H9 (cell line): ENCODE results near the gene DCUN1D4. TPM values are rescaled to one million over a fixed set of nuclear protein-coding genes. Genes with fewer than 3 reads are reported as not detected.
A peak's percentile ranks its signal among the peaks of the same experiment; 100 is the strongest.

Source experiments
- DNase-seq: peaks from one replicate; pipeline ENCODE4 v3.0.0-alpha.2; 2017
- H2AFZ ChIP-seq: one replicate; pipeline ENCODE4 v1.6.1; 2013; ENCODE audit warnings: mild to moderate bottlenecking, low read length, control low read depth, moderate library complexity
- H2AK5ac ChIP-seq: 2 replicates; pipeline ENCODE4 v1.6.1; 2013; ENCODE audit warnings: low read length, control low read depth, mixed read lengths; ENCODE audit not compliant: insufficient read length
- H2BK120ac ChIP-seq: one replicate; pipeline ENCODE4 v1.6.1; 2013; ENCODE audit warnings: low read depth, mild to moderate bottlenecking, low read length, control low read depth, inconsistent platforms; ENCODE audit not compliant: poor library complexity, severe bottlenecking
- H2BK12ac ChIP-seq: 2 replicates; pipeline ENCODE4 v1.6.1; 2013; ENCODE audit warnings: low read length, control low read depth, mixed read lengths, low read depth; ENCODE audit not compliant: insufficient read length
- H2BK15ac ChIP-seq: 2 replicates; pipeline ENCODE4 v1.6.1; 2013; ENCODE audit warnings: low read depth, low read length, control low read depth
- H2BK20ac ChIP-seq: one replicate; pipeline ENCODE4 v1.6.1; 2013; ENCODE audit warnings: low read depth, mild to moderate bottlenecking, low read length, control low read depth, inconsistent platforms; ENCODE audit not compliant: poor library complexity, severe bottlenecking
- H2BK5ac ChIP-seq: 2 replicates; pipeline ENCODE4 v1.6.1; 2013; ENCODE audit warnings: low read length, control low read depth, mixed read lengths; ENCODE audit not compliant: insufficient read length
- H3K14ac ChIP-seq: 2 replicates; pipeline ENCODE4 v1.6.1; 2013; ENCODE audit warnings: low read length, control low read depth; ENCODE audit not compliant: insufficient read depth
- H3K18ac ChIP-seq: 2 replicates; pipeline ENCODE4 v1.6.1; 2013; ENCODE audit warnings: low read depth, mild to moderate bottlenecking, mixed read lengths, low read length, control low read depth; ENCODE audit not compliant: insufficient read length
- H3K23ac ChIP-seq: 2 replicates; pipeline ENCODE4 v1.6.1; 2013; ENCODE audit warnings: low read length, control low read depth, mixed read lengths, low read depth; ENCODE audit not compliant: insufficient read length
- H3K23me2 ChIP-seq: 2 replicates; pipeline ENCODE4 v1.6.1; 2013; ENCODE audit warnings: low read depth, mild to moderate bottlenecking, mixed read lengths, low read length, control low read depth; ENCODE audit not compliant: insufficient read length, poor library complexity, severe bottlenecking
- H3K27ac ChIP-seq: 2 replicates; pipeline ENCODE4 v1.5.1; 2013; ENCODE audit warnings: low read length, control low read depth, mixed read lengths, low read depth; ENCODE audit not compliant: insufficient read length
- H3K27me3 ChIP-seq: 2 replicates; pipeline ENCODE4 v1.6.1; 2013; ENCODE audit warnings: low read length, control low read depth, inconsistent platforms; ENCODE audit not compliant: insufficient read depth
- H3K4ac ChIP-seq: 2 replicates; pipeline ENCODE4 v1.6.1; 2013; ENCODE audit warnings: low read depth, mild to moderate bottlenecking, control low read depth, inconsistent platforms, low read length, moderate library complexity
- H3K4me1 ChIP-seq: 2 replicates; pipeline ENCODE4 v1.6.1; 2013; ENCODE audit warnings: low read length, control low read depth, inconsistent platforms; ENCODE audit not compliant: insufficient read depth
- H3K4me2 ChIP-seq: 2 replicates; pipeline ENCODE4 v1.6.1; 2013; ENCODE audit warnings: low read length, control low read depth, mixed read lengths; ENCODE audit not compliant: insufficient read length, insufficient read depth
- H3K56ac ChIP-seq: 2 replicates; pipeline ENCODE4 v1.6.1; 2013; ENCODE audit warnings: low read depth, mild to moderate bottlenecking, mixed read lengths, low read length, control low read depth; ENCODE audit not compliant: insufficient read length
- H3K79me1 ChIP-seq: 2 replicates; pipeline ENCODE4 v1.6.1; 2013; ENCODE audit warnings: low read depth, mild to moderate bottlenecking, moderate library complexity, low read length, control low read depth, inconsistent platforms; ENCODE audit not compliant: insufficient read depth, poor library complexity, severe bottlenecking
- H3K79me2 ChIP-seq: 2 replicates; pipeline ENCODE4 v1.6.1; 2013; ENCODE audit warnings: low read length, control low read depth, inconsistent platforms; ENCODE audit not compliant: insufficient read depth
- H3K9ac ChIP-seq: 2 replicates; pipeline ENCODE4 v1.6.1; 2013; ENCODE audit warnings: low read length, control low read depth, mixed read lengths; ENCODE audit not compliant: insufficient read length; ENCODE audit errors: extremely low read depth
- H3K9me3 ChIP-seq: one replicate; pipeline ENCODE4 v1.6.1; 2013; ENCODE audit warnings: low read depth, low read length, inconsistent platforms; ENCODE audit not compliant: control insufficient read depth
- H3T11ph ChIP-seq: one replicate; pipeline ENCODE4 v1.6.1; 2013; ENCODE audit warnings: mild to moderate bottlenecking, low read length, control low read depth, inconsistent platforms
- H4K20me1 ChIP-seq: one replicate; pipeline ENCODE4 v1.6.1; 2013; ENCODE audit not compliant: control insufficient read depth, insufficient read length, insufficient read depth
- H4K5ac ChIP-seq: 2 replicates; pipeline ENCODE4 v1.6.1; 2013; ENCODE audit warnings: low read depth, mild to moderate bottlenecking, mixed read lengths, low read length, control low read depth; ENCODE audit not compliant: insufficient read length
- H4K8ac ChIP-seq: replicated peaks from 2 replicates; pipeline ENCODE4 v1.6.1; 2013; ENCODE audit warnings: low read length, control low read depth, mixed read lengths, low read depth; ENCODE audit not compliant: insufficient read length
- H4K91ac ChIP-seq: 2 replicates; pipeline ENCODE4 v1.6.1; 2013; ENCODE audit warnings: low read depth, mild to moderate bottlenecking, moderate library complexity, mixed read lengths, low read length, control low read depth; ENCODE audit not compliant: insufficient read length
- H3K27ac Mint-ChIP-seq, 3 experiments: 2 replicates in 2 of 3; 3 replicates in 1 of 3; pipeline ENCODE4 v1.8.0; 2020 to 2021; ENCODE audit warnings: mixed read lengths in 3 of 3, mild to moderate bottlenecking in 1 of 3, moderate library complexity in 1 of 3
- H3K27me3 Mint-ChIP-seq: 2 replicates; pipeline ENCODE4 v1.8.0; 2021; ENCODE audit warnings: low read depth, mild to moderate bottlenecking, moderate library complexity, mixed read lengths
- H3K36me3 Mint-ChIP-seq, 3 experiments: 2 replicates in 2 of 3; 3 replicates in 1 of 3; pipeline ENCODE4 v1.8.0; 2020 to 2021; ENCODE audit warnings: low read depth in 3 of 3, mixed read lengths in 3 of 3; ENCODE audit not compliant: insufficient read depth in 1 of 3
- H3K4me1 Mint-ChIP-seq, 2 experiments: 2 replicates each; pipeline ENCODE4 v1.8.0; 2020; ENCODE audit warnings: mixed read lengths in 2 of 2
- H3K4me3 Mint-ChIP-seq, 2 experiments: 2 replicates in 1 of 2; 3 replicates in 1 of 2; pipeline ENCODE4 v1.8.0; 2020 to 2021; ENCODE audit warnings: mild to moderate bottlenecking in 2 of 2, mixed read lengths in 2 of 2, moderate library complexity in 1 of 2
- H3K9me3 Mint-ChIP-seq, 2 experiments: 2 replicates in 1 of 2; 3 replicates in 1 of 2; pipeline ENCODE4 v1.8.0; 2020; ENCODE audit warnings: mild to moderate bottlenecking in 2 of 2, mixed read lengths in 2 of 2, moderate library complexity in 1 of 2
- WGBS: extraction: QIAGEN DNeasy Blood & Tissue Kit; methylation state at CpG from one replicate; pipeline ENCODE4 v1.1.7; 2013; ENCODE audit warnings: missing lambda C conversion rate, low lambda C conversion rate, mixed read lengths; ENCODE audit not compliant: insufficient read length; ENCODE audit errors: extremely low coverage; 5-methylcytosine and 5-hydroxymethylcytosine counted together
- total RNA-seq: library from RNA; stranded (reverse); gene quantifications from 2 replicates; pipeline ENCODE4 v1.2.1, GENCODE V29; 2021
- TF ChIP-seq, protein P1 (sequence below): fragments of 200-600 bp; sonication (generic); conservative IDR thresholded peaks from 3 replicates; pipeline ENCODE4 v1.8.0; 2021; ENCODE audit warnings: antibody characterized with exemption, mild to moderate bottlenecking

Gene DCUN1D4
- total RNA-seq, 1 experiment from 2014 or later, result 46.7 TPM

DNA sequence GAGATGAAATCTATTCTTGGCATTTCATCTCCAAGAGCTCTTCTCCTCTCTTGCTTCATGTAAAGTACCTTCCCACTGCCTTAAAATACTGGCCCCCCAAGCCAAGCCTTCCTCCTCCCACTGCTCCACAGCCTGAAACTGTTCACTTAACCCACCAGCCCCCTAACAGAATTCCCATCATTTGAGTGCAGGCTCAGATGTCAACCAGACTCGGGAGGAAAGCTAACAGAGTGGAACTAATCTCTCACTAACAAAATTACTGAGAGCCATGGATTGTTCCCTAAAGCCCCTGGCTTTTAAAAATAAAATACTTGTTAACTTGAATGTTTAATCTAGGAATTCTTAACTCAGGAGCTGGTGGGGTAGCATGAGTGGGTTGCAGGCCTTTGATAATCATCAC, 7.1 kb upstream of the DCUN1D4 start:
- no peak overlapping the region for H2BK12ac ChIP-seq
- H3K9ac ChIP-seq, result no peak overlapping the region
- Mint-ChIP-seq H3K36me3 (no peaks in the 10 kb centered on the region), H3K9me3 (no peaks in the 10 kb centered on the region), H3K4me1 (no peaks in the 10 kb centered on the region), H3K27me3 (peaks cover 13% of the 10 kb centered on the region), H3K4me3 (no peak overlapping the region), H3K27ac (peak overlapping the region in 1 of 3 experiments; percentile 10; a peak in 1 of 7 replicates)
- no peak overlapping the region for H2BK15ac ChIP-seq
- H3K14ac ChIP-seq, result no peak overlapping the region
- H3K27ac ChIP-seq, result no peak overlapping the region
- H3K9me3 ChIP-seq, result no peaks in the 10 kb centered on the region
- no peak for DNase-seq
- no peaks in the 10 kb centered on the region for H3K4me1 ChIP-seq
- no peaks in the 10 kb centered on the region for H4K20me1 ChIP-seq
- H3K18ac ChIP-seq, result no peak overlapping the region
- no peak overlapping the region for H2BK120ac ChIP-seq
- no peaks in the 10 kb centered on the region for H3K23me2 ChIP-seq
- WGBS, result no CpG with 5 or more reads among the region's 1 CpG
- no peak overlapping the region for H3T11ph ChIP-seq
- no peaks in the 10 kb centered on the region for H3K27me3 ChIP-seq
- H2AK5ac ChIP-seq, result no peak overlapping the region
- H4K91ac ChIP-seq, result no peak overlapping the region
- no peak overlapping the region for H3K4ac ChIP-seq
- no peak overlapping the region for H3K23ac ChIP-seq
- H4K8ac ChIP-seq, result no peak overlapping the region
- TF ChIP-seq, protein P1, sequence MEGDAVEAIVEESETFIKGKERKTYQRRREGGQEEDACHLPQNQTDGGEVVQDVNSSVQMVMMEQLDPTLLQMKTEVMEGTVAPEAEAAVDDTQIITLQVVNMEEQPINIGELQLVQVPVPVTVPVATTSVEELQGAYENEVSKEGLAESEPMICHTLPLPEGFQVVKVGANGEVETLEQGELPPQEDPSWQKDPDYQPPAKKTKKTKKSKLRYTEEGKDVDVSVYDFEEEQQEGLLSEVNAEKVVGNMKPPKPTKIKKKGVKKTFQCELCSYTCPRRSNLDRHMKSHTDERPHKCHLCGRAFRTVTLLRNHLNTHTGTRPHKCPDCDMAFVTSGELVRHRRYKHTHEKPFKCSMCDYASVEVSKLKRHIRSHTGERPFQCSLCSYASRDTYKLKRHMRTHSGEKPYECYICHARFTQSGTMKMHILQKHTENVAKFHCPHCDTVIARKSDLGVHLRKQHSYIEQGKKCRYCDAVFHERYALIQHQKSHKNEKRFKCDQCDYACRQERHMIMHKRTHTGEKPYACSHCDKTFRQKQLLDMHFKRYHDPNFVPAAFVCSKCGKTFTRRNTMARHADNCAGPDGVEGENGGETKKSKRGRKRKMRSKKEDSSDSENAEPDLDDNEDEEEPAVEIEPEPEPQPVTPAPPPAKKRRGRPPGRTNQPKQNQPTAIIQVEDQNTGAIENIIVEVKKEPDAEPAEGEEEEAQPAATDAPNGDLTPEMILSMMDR, result no peak
- no peak overlapping the region for H2BK5ac ChIP-seq
- H4K5ac ChIP-seq, result no peak overlapping the region
- no peaks in the 10 kb centered on the region for H3K79me1 ChIP-seq
- no peak overlapping the region for H3K56ac ChIP-seq
- no peaks in the 10 kb centered on the region for H3K79me2 ChIP-seq
- no peak overlapping the region for H3K4me2 ChIP-seq
- no peak overlapping the region for H2AFZ ChIP-seq
- H2BK20ac ChIP-seq, result no peak overlapping the region
